NT2/D1 (cell line): ENCODE data around the gene RIPOR3.

Source experiments
- DNase-seq: peaks from one replicate; pipeline ENCODE4 v3.0.0-alpha.2; 2011; ENCODE audit warnings: low read depth, low spot score
- H3K27me3 ChIP-seq: 2 replicates; pipeline ENCODE4 v1.6.0; 2011; ENCODE audit warnings: mild to moderate bottlenecking; ENCODE audit not compliant: insufficient read length, insufficient read depth
- H3K36me3 ChIP-seq: 2 replicates; pipeline ENCODE4 v1.6.1; 2011; ENCODE audit warnings: mild to moderate bottlenecking, low read length, mixed read lengths; ENCODE audit not compliant: insufficient read depth, insufficient read length
- H3K4me1 ChIP-seq: 2 replicates; pipeline ENCODE4 v1.5.1; 2011; ENCODE audit not compliant: insufficient read depth, insufficient read length
- H3K4me3 ChIP-seq: 2 replicates; pipeline ENCODE4 v1.5.1; 2011; ENCODE audit warnings: low read depth; ENCODE audit not compliant: insufficient read length
- H3K9ac ChIP-seq: 2 replicates; pipeline ENCODE4 v1.6.0; 2011; ENCODE audit warnings: low read depth; ENCODE audit not compliant: insufficient read length
- H3K9me3 ChIP-seq: 2 replicates; pipeline ENCODE4 v1.5.1; 2011; ENCODE audit warnings: mild to moderate bottlenecking, low read length; ENCODE audit not compliant: insufficient read depth
- SUZ12 ChIP-seq: IDR thresholded peaks from 2 replicates; pipeline ENCODE4 v1.6.1; 2011; ENCODE audit not compliant: insufficient read length, insufficient read depth; ENCODE audit errors: extremely low read depth
- YY1 ChIP-seq: IDR thresholded peaks from 2 replicates; pipeline ENCODE4 v1.6.1; 2011; ENCODE audit not compliant: insufficient read length, insufficient read depth
- ZNF274 ChIP-seq: IDR thresholded peaks from 2 replicates; pipeline ENCODE4 v1.6.1; 2011; ENCODE audit warnings: mild to moderate bottlenecking, low read depth, low read length

Gene RIPOR3

DNA sequence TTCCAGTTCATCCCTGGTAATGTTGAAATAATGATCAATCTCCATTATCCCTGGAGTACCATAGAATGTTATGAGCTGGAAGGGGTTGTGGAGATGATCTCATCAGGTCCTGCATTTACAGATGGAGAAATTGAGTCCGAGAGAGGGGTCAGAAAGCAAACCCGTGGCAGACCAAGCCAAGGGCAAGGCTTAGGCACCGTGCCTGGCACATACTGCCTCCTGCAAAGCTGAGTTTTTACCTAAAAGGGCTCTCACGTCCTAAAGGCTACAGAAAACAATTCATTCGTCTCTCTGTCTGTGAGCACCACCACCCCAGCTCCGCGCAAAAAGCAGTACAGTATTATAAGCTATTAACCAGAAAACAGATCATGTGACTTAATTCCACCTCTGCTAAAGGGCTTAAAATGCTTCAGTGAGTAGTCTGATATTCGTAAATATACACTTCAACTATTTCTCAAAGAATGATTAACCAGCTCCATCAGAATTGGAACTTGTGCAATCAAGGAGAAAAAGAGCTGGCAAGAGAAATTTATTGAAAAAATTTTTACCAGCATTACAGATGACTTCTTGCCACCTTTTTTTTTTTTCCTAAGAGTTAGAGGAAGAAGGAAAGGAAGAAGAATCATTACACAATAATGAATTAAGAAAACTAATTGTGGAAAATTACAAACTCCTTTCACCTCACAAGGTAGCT, 36.6 kb upstream of the RIPOR3 start:
- Histone ChIP-seq H3K4me1 (peaks cover 15% of the 10 kb centered on the region), H3K9me3 (no peaks in the 10 kb centered on the region), H3K9ac (peak overlapping the region; percentile 24), H3K27me3 (no peaks in the 10 kb centered on the region), H3K4me3 (no peak overlapping the region), H3K36me3 (no peaks in the 10 kb centered on the region)
- TF ChIP-seq SUZ12, result no peak
- no peak for TF ChIP-seq YY1
- no peak for TF ChIP-seq ZNF274
- DNase-seq, result no peak

DNA sequence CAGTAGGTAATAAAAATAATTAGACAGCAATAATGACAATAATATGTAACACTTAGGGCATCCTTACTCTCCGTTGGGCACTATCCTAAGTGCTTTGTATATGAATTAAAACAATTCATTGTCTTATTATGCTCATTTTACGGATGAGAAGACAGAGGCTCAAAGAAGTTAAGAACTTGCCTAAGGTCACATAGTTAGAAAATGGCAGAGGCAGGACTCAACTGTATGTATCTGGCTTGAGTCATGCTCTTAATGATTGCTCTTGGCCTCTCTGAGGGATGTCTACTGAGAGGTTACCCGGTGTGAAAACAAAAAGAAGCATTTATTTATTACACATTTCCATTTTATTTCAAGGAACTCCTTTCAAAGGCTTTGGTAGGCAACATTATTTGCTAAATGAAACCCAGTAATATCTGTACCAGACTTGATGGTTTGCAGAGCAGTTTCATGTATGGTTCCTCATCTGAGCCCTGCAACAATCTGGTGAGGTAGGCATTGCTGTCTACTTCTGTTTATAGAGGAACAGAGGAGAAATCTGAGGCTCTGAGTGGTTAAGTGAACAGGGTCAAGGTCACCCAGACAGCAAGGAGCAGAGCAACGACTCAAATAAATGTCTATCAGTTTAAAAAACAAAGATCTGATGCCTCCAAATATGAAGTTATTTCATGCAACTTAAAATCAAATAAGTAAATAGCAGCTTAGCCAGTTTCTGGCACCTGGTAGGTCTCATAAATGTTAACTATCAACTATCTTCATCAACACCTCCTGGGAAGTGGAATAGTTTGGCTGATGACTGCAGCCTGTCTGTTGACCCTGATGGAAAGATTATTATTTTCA, 35.8 kb upstream of the RIPOR3 start:
- no peaks in the 10 kb centered on the region for H3K27me3 ChIP-seq
- H3K9ac ChIP-seq, result no peak overlapping the region
- H3K36me3 ChIP-seq, result no peaks in the 10 kb centered on the region
- peaks cover 15% of the 10 kb centered on the region for H3K4me1 ChIP-seq
- H3K4me3 ChIP-seq, result no peak overlapping the region
- no peak for DNase-seq
- no peaks in the 10 kb centered on the region for H3K9me3 ChIP-seq
- no peak for TF ChIP-seq SUZ12

DNA sequence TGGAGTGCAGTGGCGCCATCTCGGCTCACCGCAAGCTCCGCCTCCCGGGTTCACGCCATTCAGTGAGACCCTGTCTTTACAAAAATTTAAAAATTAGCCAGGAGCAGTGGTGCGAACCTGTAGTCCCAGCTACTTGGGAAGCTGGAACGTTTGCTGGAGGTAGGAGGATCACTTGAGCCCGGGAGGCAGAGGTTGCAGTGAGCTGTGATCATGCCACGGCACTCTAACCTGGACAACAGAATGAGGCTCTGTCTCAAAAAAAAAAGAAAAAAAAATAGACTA, 34.3 kb upstream of the RIPOR3 start:
- no peak for DNase-seq
- no peaks in the 10 kb centered on the region for H3K27me3 ChIP-seq
- no peaks in the 10 kb centered on the region for H3K36me3 ChIP-seq
- peaks cover 15% of the 10 kb centered on the region for H3K4me1 ChIP-seq
- H3K9ac ChIP-seq, result no peak overlapping the region
- H3K9me3 ChIP-seq, result no peaks in the 10 kb centered on the region
- no peak for TF ChIP-seq SUZ12
- no peak for TF ChIP-seq ZNF274
- TF ChIP-seq YY1, result no peak
- no peak overlapping the region for H3K4me3 ChIP-seq

- DNase-seq, result no peak
- Histone ChIP-seq H3K4me1 (peaks cover 15% of the 10 kb centered on the region), H3K9ac (peak overlapping the region; percentile 46), H3K36me3 (no peaks in the 10 kb centered on the region), H3K9me3 (no peaks in the 10 kb centered on the region), H3K4me3 (no peak overlapping the region), H3K27me3 (no peaks in the 10 kb centered on the region)
- TF ChIP-seq ZNF274 (no peak), SUZ12 (no peak), YY1 (no peak)
These were observed 33.7 kb upstream of the RIPOR3 start for GRCh38 chr20:50724851-50725723.

DNA sequence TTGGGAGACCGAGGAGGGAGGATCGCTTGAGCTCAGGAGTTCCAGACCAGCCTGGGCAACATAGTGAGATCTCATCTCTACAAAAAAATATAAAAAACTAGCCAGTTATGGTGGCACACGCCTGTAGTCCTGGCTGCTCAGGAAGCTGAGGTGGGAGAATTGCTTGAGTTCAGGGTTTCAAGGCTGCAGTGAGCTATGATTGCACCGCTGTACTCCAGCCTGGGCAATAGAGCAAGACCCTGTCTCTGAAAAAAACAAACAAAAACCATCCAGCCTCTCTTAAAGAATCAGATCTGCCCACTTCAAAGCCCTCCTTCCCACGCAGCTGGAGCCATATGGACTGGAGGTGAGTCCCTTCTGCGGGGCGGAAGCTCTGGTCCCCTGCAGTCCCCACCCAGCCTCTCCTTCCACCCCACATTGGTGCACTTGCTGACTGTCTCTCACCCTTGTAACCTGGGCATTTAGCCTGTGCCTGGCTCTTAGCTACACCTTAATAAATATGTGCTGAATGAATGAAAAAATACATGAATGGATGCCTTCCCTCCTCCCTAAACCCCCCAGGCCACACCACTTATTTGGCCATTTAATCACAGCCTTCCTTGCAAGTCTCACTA, 32.9 kb upstream of the RIPOR3 start:
- no peak for DNase-seq
- no peak for TF ChIP-seq SUZ12
- no peak for TF ChIP-seq ZNF274
- TF ChIP-seq YY1, result no peak
- Histone ChIP-seq H3K9me3 (no peaks in the 10 kb centered on the region), H3K4me1 (peaks cover 6% of the 10 kb centered on the region), H3K4me3 (no peak overlapping the region), H3K27me3 (no peaks in the 10 kb centered on the region), H3K36me3 (no peaks in the 10 kb centered on the region), H3K9ac (peak overlapping the region; percentile 46)

- Histone ChIP-seq H3K9ac (no peak overlapping the region), H3K9me3 (no peaks in the 10 kb centered on the region), H3K36me3 (no peaks in the 10 kb centered on the region), H3K4me1 (peaks cover 6% of the 10 kb centered on the region), H3K27me3 (no peaks in the 10 kb centered on the region), H3K4me3 (no peak overlapping the region)
- TF ChIP-seq ZNF274, result no peak
- no peak for TF ChIP-seq YY1
- no peak for TF ChIP-seq SUZ12
- DNase-seq, result no peak
These were observed 32.3 kb upstream of the RIPOR3 start for GRCh38 chr20:50723672-50724071.
